Measurements from ENCODE around the gene PANX1. TPM values are rescaled to one million over a fixed set of nuclear protein-coding genes. Genes with fewer than 3 reads are reported as not detected.

PANX1 gene
- total and polyA plus RNA-seq, 12 donors, result 3.3 to 40.5 (median 16.8) TPM

- intact Hi-C loops (cut with DNase I), result no loop called here
- no peak for TF ChIP-seq CTCF (IDR thresholded peaks at IDR 0.05)
- TF ChIP-seq POLR2A (IDR thresholded peaks at IDR 0.05), result no peak
- Histone ChIP-seq H3K4me1 (replicated peaks in 1 of 2) (no peaks in the 10 kb centered on the region), H3K36me3 (replicated peaks in 1 of 2) (no peaks in the 10 kb centered on the region), H3K4me3 (no peak overlapping the region), H3K9me3 (replicated peaks in 1 of 3) (no peaks in the 10 kb centered on the region), H3K27ac (no peak overlapping the region), H3K27me3 (no peaks in the 10 kb centered on the region)
- WGBS, 4 donors, result 83 to 91% (median 86%) methylated on average over 3 of the region's 3 CpGs
- no peak for DNase-seq
These were observed 74.4 kb downstream of the PANX1 start for GRCh38 chr11:94203070-94203469.

GRCh38 chr11:94211261-94211830 lies 82.7 kb downstream of the PANX1 start:
- TF ChIP-seq CTCF (IDR thresholded peaks at IDR 0.05), result no peak
- no peak for TF ChIP-seq POLR2A (IDR thresholded peaks at IDR 0.05)
- Histone ChIP-seq H3K27ac (no peak overlapping the region), H3K36me3 (replicated peaks in 1 of 2) (no peaks in the 10 kb centered on the region), H3K4me3 (no peak overlapping the region), H3K9me3 (replicated peaks in 1 of 3) (no peaks in the 10 kb centered on the region), H3K27me3 (no peaks in the 10 kb centered on the region), H3K4me1 (replicated peaks in 1 of 2) (no peaks in the 10 kb centered on the region)
- intact Hi-C loops (cut with DNase I), result no loop called here
- DNase-seq, result no peak
- 55 to 73% (median 64%) methylated on average over 2 of the region's 2 CpGs for WGBS, 4 donors

GRCh38 chr11:94212898-94213297 lies 84.3 kb downstream of the PANX1 start:
- Histone ChIP-seq H3K27ac (no peak overlapping the region), H3K4me1 (replicated peaks in 1 of 2) (no peaks in the 10 kb centered on the region), H3K4me3 (no peak overlapping the region), H3K27me3 (no peaks in the 10 kb centered on the region), H3K9me3 (replicated peaks in 1 of 3) (no peaks in the 10 kb centered on the region), H3K36me3 (replicated peaks in 1 of 2) (no peaks in the 10 kb centered on the region)
- DNase-seq, result no peak
- 61 to 75% (median 65%) methylated on average over 2 of the region's 2 CpGs for WGBS, 4 donors
- TF ChIP-seq POLR2A (IDR thresholded peaks at IDR 0.05), result no peak
- TF ChIP-seq CTCF (IDR thresholded peaks at IDR 0.05), result no peak
- intact Hi-C loops (cut with DNase I), result no loop called here

- H3K4me3 ChIP-seq, result no peak overlapping the region
- DNase-seq, result no peak
- intact Hi-C loops (cut with DNase I), result no loop called here
- no peaks in the 10 kb centered on the region for H3K4me1 ChIP-seq (replicated peaks in 1 of 2)
- no peaks in the 10 kb centered on the region for H3K9me3 ChIP-seq (replicated peaks in 1 of 3)
- no peak overlapping the region for H3K27ac ChIP-seq
- H3K36me3 ChIP-seq (replicated peaks in 1 of 2), result no peaks in the 10 kb centered on the region
- H3K27me3 ChIP-seq, result no peaks in the 10 kb centered on the region
- no peak for TF ChIP-seq POLR2A (IDR thresholded peaks at IDR 0.05)
- WGBS, 4 donors, result 33 to 63% (median 49%) methylated on average over 1 of the region's 1 CpG
These were observed 89.1 kb downstream of the PANX1 start for GRCh38 chr11:94217705-94218104.

- 86 to 95% (median 89%) methylated on average over 2 of the region's 2 CpGs for WGBS, 4 donors
- TF ChIP-seq CTCF (IDR thresholded peaks at IDR 0.05), result no peak
- no peak for TF ChIP-seq POLR2A (IDR thresholded peaks at IDR 0.05)
- H3K9me3 ChIP-seq (replicated peaks in 1 of 3), result no peaks in the 10 kb centered on the region
- H3K27ac ChIP-seq, result no peak overlapping the region
- no peak overlapping the region for H3K4me3 ChIP-seq
- H3K36me3 ChIP-seq (replicated peaks in 1 of 2), result no peaks in the 10 kb centered on the region
- intact Hi-C loops (cut with DNase I), result no loop called here
- no peak for DNase-seq
- H3K27me3 ChIP-seq, result no peaks in the 10 kb centered on the region
- no peaks in the 10 kb centered on the region for H3K4me1 ChIP-seq (replicated peaks in 1 of 2)
These were observed 89.7 kb downstream of the PANX1 start for GRCh38 chr11:94218372-94218771.

Data from adrenal gland (tissue), 12 donors.